SIG-M5 treated with dmso at 0.1 percent for 504 hours (cell line): ENCODE data around the gene ZIC1.

ENCODE experiments used
- DNase-seq: peaks from one replicate; lab custom pipeline; 2025; ENCODE audit not compliant: unreplicated experiment; lab: John Stamatoyannopoulos, UW

The ZIC1 gene

DNA sequence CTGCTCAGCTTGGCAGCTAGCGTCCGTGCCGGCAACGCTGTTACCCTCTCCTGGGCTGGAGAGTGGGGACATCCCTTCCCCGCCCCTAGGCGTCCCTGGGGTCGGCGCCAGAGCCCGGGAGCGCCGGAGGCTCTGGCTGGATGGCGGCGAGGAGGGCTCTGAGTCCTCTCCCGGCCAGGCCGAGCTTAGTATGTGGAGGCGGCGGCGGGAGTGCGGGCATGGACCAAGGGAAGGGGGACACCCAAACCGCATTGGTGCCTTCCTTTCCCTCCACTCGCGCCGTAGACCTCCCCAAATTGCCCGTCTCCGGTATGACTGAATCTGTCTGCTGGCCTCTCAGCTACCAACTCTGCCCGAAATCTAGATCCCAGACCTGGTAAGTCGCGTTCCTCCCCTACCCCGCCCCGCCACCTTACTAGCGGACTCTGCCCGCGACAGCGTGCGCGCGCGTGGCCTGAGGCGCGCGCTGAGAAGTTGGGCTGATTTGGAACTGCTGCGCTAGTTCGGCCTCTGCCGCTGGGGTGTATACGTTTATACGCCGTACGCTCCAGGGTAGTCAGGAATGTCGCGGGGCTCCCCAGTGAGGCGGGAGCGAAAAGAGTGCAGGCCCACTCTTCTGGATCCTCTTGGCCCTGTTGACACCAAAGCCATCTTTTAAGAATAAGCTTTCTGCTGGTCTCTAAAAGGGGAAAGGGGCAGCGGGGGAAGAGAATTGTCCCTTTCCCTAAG, 12.2 kb downstream of the ZIC1 start:
- DNase-seq = no peak

DNA sequence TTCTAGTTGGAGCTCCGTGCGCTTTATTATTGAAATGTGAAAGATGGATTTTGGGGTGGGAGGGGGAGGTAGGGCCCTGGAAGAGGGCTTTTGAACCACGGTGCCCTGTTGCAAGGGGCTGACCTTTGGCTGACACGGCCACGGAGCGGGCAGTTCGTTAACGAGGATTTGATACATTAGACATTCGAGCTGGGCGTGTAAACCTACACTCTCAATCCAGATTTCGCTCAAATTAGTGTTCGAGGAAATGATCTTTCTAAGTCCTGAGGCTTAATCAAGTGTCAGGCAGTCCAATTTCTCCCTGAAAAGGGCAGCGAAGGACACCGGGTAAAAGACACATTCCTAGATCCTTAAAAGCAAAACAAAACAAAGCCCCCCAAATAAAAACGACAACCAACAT, 13.0 kb downstream of the ZIC1 start:
- DNase-seq = no peak

DNA sequence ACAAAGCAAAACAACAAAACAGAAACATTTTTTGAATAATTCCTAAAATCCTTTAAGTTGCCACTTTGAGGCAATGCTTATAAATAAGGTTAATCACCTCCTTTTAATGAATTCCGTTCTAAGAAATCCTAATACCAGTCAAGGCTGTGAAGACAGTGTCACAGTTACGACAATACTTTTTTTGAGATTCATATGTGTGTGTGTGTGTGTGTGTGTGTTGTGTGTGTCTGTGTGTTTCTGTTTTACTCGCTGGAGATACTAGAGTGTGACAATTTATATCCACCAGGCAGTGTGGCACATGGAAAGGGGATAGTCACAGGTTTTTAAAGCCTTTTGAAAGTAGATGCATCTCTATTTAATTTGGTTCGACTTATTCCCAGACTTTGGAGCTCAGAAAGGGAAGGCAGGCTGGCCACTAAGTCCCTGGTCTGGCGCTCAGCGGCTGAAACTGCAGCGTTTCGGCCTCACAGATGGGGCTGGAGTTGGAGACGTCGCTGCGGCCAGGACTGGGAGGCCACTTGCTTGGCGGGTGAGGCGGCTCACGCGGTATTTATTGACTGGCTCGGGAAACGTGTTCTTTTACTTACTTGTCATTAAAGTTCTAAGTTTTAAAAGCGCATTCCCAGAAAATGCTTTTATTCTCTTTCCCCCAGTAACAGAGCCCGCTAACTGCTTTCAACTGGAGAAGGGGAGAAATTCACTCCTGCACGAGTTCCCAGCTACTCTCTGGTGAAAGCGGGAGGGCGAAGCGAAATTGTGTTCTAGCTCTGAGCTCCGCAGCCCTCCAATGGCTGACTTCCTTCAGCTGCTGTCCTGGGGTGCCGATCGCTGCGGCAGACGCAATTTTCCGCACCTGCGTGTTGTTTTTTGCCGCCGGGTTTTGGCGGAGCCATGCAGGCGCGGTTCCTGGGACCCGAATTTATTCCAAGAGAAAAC, 13.7 kb downstream of the ZIC1 start:
- DNase-seq = no peak

GRCh38 chr3:147423537-147423797, 14.3 kb downstream of the ZIC1 start:
- DNase-seq = no peak

GRCh38 chr3:147423798-147424580, 14.8 kb downstream of the ZIC1 start:
- DNase-seq = no peak

GRCh38 chr3:147424581-147425387, 15.6 kb downstream of the ZIC1 start:
- DNase-seq = no peak

DNA sequence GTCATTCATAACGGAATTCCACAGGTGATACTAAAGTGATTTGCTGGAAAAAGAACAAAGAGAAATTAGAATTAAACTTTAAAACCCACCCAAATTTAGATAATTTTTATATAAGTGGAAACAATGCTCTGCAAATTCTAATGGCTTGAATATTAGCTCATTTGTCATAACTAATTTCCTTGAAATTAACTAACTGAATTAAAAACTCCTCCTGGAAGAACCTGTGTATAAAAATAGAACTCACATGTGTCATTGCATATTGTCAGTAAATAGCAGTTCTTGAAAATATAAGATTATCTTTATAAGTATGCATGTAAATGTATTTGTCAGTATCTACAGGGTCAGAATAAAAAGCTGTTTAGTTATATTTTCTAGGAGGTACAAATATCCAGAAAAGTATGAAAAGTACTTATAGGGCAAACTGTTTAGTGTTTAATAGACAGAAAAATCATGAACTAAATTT, 16.3 kb downstream of the ZIC1 start:
- no peak for DNase-seq

DNA sequence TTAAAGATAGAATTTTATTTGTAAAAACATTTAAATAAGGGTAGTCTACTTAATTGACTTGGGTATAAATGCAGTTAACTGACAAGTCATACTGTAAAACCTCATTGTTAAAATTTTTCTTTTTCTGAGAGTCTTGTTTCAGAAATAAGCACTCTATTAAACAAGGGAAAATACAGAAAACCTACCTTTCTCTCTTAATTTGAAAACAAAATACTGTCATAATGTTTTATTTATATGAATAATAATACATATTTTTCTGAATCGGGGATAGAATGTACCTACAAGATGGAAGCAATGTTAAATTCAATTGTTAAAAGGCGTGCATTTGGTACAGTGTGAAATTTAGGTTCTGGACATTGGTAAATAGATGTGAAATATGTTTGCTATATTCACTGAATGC, 17.8 kb downstream of the ZIC1 start:
- DNase-seq = no peak

DNA sequence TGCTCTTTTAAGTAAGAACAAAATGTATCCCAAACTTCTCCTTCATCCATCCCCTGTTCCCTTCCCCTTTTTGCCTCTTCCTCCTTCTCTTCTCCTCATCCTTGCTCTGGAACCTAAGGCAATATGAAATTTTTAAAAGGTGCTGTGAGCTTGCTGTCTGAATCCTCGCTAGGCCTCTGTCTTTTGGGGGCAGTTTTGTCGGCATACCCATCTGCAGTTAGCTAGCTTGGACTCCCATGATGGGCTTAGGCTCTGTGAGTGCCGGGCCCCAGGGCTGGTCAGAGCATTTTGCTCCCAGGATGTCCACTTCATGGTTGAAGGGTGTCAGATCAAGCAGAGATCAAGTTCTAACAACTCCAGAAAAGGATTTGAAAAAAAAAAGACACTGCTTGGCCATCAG, 18.6 kb downstream of the ZIC1 start:
- DNase-seq = no peak

DNA sequence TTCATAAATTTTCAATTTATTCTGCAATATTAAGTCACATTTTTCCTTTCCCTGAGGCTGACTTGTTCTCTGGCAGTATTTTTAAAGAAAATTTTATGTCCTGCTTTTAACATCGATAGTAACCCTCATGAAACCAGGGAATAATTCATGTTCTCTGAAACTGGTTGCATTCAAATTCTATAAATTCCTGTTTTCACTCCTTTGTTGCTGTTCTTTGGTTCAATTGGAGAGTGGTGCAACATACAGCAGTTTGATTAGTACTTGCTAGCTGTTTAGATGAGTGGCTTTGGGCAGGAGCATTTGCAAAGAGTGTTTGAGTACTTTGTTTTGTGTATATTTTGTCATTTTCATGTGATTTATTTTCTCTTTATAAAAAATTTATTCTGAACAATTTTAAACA, 19.2 kb downstream of the ZIC1 start:
- DNase-seq = no peak

DNA sequence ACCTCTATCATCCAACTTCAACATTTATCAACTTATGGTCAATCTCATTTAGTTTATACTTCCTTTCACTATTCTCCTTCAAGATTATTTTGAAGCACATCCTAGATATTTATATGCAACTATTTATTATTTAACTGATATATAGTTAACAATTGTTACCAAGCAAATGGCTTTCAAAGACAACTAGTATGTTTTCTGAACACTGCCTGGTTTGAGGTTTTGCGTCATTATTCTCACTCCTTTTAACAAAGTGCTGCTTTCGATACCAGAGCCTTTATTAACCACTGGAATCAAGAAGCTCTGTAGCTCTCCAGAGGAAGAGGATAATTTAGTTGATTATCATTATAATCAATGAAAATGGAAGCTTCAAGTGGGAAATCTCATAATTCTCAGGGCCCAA, 19.6 kb downstream of the ZIC1 start:
- no peak for DNase-seq

DNA sequence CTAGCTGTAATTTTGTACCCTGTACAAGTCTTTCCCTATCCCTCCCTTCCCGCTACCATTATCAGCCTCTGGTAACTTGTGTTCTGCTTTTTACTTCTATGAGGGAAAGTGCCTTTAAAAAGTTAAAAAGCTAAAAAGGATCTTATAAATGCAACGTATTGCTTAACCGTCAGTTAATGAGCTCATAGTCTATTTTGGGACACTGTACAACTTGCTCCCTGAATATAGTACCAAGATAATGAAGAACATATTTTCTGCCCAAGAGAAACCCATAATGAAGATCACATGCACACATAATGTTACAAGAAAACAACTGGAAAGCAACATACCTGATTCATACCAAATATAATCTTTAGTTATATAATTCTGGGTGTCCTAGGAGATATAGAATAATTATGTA, 22.6 kb downstream of the ZIC1 start:
- DNase-seq = peak; percentile 41

- DNase-seq = no peak
Observed at GRCh38 chr3:147447224-147447623, 38.1 kb downstream of the ZIC1 start.

- DNase-seq = no peak
Observed at GRCh38 chr3:147449669-147450068, 40.5 kb downstream of the ZIC1 start.

DNA sequence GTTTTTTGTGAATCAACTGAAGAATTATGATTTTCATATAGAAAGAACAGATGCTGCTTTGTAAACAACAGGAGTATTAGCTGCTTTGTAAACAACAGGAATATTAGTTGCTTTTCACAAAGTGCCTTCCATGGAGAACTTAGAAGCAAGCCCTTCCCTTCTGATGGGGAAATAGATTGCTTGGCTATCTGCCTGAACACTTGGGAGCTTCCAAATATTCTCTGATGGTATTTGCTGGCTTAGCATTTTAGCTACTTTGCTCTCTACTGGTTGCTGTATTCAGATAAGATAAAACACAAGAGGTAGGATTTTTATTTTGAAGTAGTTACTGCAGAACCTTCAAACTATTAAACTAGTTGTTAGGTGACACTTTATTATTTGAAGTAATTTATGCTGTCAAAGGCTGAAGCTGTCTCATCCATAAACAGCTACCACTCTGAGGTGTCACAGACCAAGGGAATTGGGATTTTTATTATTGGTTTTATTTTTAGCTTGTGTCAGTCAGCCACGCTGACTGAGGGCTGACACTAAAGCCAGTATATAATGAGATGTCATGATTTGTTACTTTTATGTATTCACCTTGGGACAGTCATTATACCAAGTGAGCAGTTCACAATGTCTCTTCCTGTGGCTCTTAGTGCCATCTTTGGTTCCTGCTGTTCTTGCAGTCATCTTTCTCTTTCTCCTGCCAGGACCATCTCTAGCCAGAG, 50.0 kb downstream of the ZIC1 start:
- DNase-seq = no peak

GRCh38 chr3:147462856-147463255, 53.7 kb downstream of the ZIC1 start:
- no peak for DNase-seq
